SH-SY5Y (cell line): Measurements from ENCODE around the gene DPP4.

Experiments used
- GATA2 ChIP-seq: IDR thresholded peaks from 2 replicates; pipeline ENCODE4 v1.6.1; 2011; ENCODE audit warnings: mild to moderate bottlenecking, low read depth, low read length
- GATA3 ChIP-seq: IDR thresholded peaks from 2 replicates; pipeline ENCODE4 v1.6.1; 2011; ENCODE audit warnings: low read depth, mild to moderate bottlenecking, low read length, moderate library complexity

- TF ChIP-seq GATA2 (no peak), GATA3 (no peak)
Measured at GRCh38 chr2:161956738-161957137, 117.3 kb downstream of the DPP4 start.
